MM.1S (cell line): ENCODE measurements around the gene DBN1.

Source experiments
- EZH2 ChIP-seq: fragments of 300-600 bp; sonication (generic); optimal IDR thresholded peaks from 2 replicates; pipeline ENCODE3; 2017; ENCODE audit warnings: low read depth, mild to moderate bottlenecking, antibody characterized with exemption, low read length, mixed read lengths
- EZH2phosphoT487 ChIP-seq: fragments of 300-600 bp; sonication (generic); IDR thresholded peaks from 2 replicates; pipeline ENCODE4 v1.6.1; 2018; ENCODE audit warnings: antibody characterized with exemption, low read length
- TF ChIP-seq, protein P1 (sequence below): fragments of 300-600 bp; sonication (generic); IDR thresholded peaks from 2 replicates; pipeline ENCODE4 v1.5.1; 2016; ENCODE audit warnings: antibody characterized with exemption, low read length, mixed read lengths

DNA sequence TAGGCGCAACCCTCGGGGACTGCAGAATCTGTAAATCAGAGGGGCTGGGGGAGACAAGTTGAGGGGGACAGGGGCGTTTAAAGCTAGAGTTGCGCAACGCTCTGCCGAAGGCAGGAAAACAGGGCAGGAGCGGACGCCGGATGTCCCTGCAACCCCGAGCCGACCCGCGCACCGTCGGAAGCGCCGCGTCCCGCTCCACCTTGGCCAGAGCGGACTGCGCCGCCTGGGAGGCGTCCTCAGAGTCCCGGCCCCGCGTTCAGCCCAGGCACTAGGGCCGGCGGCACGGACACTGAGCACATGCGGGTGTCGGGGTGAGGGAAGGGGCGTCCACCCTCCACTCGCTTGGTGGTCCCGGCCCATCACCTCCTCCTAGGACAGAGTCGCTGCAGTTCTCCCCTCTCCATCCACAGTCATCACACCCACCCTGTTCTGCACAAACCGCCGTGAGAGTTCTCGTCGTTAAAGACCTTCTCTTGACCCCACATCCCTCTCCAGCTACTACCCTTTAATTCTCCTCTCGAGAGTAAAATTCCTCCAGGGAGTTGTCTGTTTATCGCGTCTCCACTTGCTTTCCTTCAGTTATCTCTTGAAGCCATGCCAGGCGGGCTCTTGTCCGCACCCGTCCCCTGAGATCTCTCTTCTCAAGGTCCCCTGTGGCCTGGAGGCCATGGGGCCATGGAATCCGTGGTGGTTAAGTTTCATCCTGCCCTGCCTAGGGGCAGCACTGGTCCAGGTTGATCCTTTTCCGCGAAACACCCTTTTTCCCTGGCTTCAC, 24.8 kb upstream of the DBN1 start:
- TF ChIP-seq, protein P1, sequence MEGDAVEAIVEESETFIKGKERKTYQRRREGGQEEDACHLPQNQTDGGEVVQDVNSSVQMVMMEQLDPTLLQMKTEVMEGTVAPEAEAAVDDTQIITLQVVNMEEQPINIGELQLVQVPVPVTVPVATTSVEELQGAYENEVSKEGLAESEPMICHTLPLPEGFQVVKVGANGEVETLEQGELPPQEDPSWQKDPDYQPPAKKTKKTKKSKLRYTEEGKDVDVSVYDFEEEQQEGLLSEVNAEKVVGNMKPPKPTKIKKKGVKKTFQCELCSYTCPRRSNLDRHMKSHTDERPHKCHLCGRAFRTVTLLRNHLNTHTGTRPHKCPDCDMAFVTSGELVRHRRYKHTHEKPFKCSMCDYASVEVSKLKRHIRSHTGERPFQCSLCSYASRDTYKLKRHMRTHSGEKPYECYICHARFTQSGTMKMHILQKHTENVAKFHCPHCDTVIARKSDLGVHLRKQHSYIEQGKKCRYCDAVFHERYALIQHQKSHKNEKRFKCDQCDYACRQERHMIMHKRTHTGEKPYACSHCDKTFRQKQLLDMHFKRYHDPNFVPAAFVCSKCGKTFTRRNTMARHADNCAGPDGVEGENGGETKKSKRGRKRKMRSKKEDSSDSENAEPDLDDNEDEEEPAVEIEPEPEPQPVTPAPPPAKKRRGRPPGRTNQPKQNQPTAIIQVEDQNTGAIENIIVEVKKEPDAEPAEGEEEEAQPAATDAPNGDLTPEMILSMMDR = no peak
- TF ChIP-seq EZH2 (no peak), EZH2phosphoT487 (no peak)
